ENCODE data around the gene LMX1B.
A peak's percentile ranks its signal among the peaks of the same experiment; 100 is the strongest.

LMX1B gene

DNA sequence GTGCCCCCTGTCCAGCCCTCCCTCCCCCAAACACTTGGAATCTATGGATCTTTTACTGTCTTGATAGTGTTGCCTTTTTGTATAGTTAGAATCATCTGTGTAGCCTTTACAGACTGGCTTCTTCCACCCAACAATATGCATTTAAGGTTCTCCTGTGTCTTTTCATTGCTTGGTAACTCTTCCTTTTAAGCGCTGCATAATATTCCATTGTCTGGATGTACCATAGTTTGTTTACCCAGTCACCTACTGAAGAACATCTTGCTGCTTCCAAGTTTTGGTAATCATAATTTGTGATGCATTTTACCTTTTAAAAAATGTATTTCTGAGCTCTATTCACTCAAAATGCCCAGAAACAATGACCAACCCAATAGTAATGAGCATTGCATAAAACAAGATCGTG lies 17.7 kb upstream of the LMX1B start:
- Histone ChIP-seq H3K27ac (ENCODE audit: extremely low read depth, low read depth, low read length) (no peak overlapping the region), H3K4me3 (ENCODE audit: low read depth, low read length) (no peak overlapping the region), H3K36me3 (ENCODE audit: control insufficient read depth in 2 of 2, insufficient read depth in 1 of 2, low read length in 2 of 2) (no peaks in the 10 kb centered on the region; a peak in 1 of 3 replicates), H3K9me3 (ENCODE audit: control insufficient read depth, insufficient read depth, low read depth, low read length) (no peaks in the 10 kb centered on the region), H3K4me1 (ENCODE audit: control insufficient read depth, insufficient read depth, low read length) (no peaks in the 10 kb centered on the region)
- CTCF ChIA-PET = interaction anchor here (0.9 kb wide), 1 partner anchor 94 kb away, joined by 3 read pairs; no protein-coding TSS in a partner anchor
- POLR2A ChIA-PET = no interaction called here
- TF ChIP-seq ZNF146 (tag by site-specific recombination; IDR thresholded peaks at IDR 0.05) (peak; percentile 72), ZNF112 (tag by site-specific recombination; IDR thresholded peaks at IDR 0.05) (no peak), INSM2 (tag by site-specific recombination; IDR thresholded peaks at IDR 0.05) (no peak), ZNF777 (tag by site-specific recombination; IDR thresholded peaks at IDR 0.05; ENCODE audit: borderline replicate concordance) (no peak), ZNF513 (tag by site-specific recombination; IDR thresholded peaks at IDR 0.05) (no peak), ZNF555 (tag by site-specific recombination; conservative IDR thresholded peaks at IDR 0.05) (no peak)

DNA sequence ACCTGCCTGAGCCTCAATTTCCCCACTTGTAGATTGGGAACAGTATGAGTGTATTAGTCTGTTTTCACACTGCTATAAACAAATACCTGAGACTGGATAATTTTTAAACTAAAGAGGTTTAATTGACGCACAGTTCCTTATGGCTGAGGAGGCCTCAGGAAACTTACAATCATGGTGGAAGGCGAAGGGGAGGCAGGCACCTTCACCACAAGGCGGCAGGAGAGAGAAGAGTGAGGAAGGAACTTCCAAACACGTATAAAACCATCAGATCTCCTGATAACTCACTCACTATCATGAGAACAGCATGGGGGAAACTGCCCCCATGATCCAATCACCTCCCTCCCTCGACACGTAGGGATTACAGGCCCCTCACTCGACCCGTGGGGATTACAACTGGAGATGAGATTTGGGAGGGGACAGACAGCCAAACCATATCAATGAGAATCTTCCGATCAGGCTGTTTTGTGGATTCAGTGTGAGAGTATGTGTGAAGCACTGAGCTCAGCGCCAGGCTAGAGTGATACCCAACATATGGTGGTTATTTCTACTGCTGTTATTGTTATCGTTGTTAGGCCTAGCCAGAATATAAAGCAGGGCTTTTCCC lies 14.6 kb upstream of the LMX1B start:
- Histone ChIP-seq H3K9me3 (ENCODE audit: control insufficient read depth, insufficient read depth, low read depth, low read length) (no peaks in the 10 kb centered on the region), H3K36me3 (ENCODE audit: control insufficient read depth in 2 of 2, insufficient read depth in 1 of 2, low read length in 2 of 2) (peaks cover 0 to 5% of the 10 kb centered on the region in 2 experiments; a peak in 2 of 3 replicates), H3K4me1 (ENCODE audit: control insufficient read depth, insufficient read depth, low read length) (no peaks in the 10 kb centered on the region), H3K27ac (ENCODE audit: extremely low read depth, low read depth, low read length) (no peak overlapping the region), H3K4me3 (ENCODE audit: low read depth, low read length) (no peak overlapping the region)
- TF ChIP-seq ZNF792 (tag by site-specific recombination; IDR thresholded peaks at IDR 0.05) (no peak), ZNF354C (tag by site-specific recombination; IDR thresholded peaks at IDR 0.05; ENCODE audit: borderline replicate concordance, low read depth) (no peak), ZNF423 (tag by site-specific recombination; IDR thresholded peaks at IDR 0.05) (no peak), ZNF223 (tag by site-specific recombination; IDR thresholded peaks at IDR 0.05) (no peak), ZNF37A (tag by site-specific recombination; IDR thresholded peaks at IDR 0.05) (no peak), REPIN1 (tag by site-specific recombination; IDR thresholded peaks at IDR 0.05; ENCODE audit: low read depth) (no peak), ZNF544 (tag by site-specific recombination; IDR thresholded peaks at IDR 0.05) (no peak), YY2 (tag by site-specific recombination; IDR thresholded peaks at IDR 0.05) (no peak)
- TF ChIP-seq, protein P1, sequence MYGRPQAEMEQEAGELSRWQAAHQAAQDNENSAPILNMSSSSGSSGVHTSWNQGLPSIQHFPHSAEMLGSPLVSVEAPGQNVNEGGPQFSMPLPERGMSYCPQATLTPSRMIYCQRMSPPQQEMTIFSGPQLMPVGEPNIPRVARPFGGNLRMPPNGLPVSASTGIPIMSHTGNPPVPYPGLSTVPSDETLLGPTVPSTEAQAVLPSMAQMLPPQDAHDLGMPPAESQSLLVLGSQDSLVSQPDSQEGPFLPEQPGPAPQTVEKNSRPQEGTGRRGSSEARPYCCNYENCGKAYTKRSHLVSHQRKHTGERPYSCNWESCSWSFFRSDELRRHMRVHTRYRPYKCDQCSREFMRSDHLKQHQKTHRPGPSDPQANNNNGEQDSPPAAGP (tag by site-specific recombination; IDR thresholded peaks at IDR 0.05) = no peak
- TF ChIP-seq, protein P2, sequence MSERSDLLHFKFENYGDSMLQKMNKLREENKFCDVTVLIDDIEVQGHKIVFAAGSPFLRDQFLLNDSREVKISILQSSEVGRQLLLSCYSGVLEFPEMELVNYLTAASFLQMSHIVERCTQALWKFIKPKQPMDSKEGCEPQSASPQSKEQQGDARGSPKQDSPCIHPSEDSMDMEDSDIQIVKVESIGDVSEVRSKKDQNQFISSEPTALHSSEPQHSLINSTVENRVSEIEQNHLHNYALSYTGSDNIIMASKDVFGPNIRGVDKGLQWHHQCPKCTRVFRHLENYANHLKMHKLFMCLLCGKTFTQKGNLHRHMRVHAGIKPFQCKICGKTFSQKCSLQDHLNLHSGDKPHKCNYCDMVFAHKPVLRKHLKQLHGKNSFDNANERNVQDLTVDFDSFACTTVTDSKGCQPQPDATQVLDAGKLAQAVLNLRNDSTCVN (tag by site-specific recombination; optimal IDR thresholded peaks at IDR 0.05) = no peak
- CTCF ChIA-PET = interaction anchor here (0.7 kb wide), 1 partner anchor 104 kb away, joined by 3 read pairs; no protein-coding TSS in a partner anchor
- POLR2A ChIA-PET = no interaction called here

Measured in HEK293 (cell line).